ENCODE measurements around the gene MEDAG.

MEDAG gene

DNA sequence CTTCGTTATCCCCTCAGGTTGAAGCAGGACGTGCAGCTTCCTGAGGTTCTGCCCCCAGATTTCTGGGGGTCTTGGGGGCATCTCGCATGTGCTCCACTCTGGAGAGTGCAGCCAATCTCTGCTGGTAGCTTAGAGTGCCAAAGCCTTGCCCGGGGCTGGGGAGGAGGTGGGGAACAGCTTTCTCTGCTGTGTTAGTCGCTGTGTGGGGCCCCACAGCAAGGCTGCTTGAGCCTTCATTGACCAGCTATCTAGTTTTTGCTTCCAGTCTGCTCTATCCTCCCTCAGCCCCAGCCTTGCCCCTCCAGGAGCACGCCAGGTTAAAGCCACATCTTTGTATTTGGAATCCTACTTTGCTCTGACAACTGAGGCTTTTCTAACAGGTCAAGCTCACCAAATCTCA, 32.0 kb upstream of the MEDAG start:
- Mint-ChIP-seq H3K4me1 (peaks cover 62% of the 10 kb centered on the region), H3K27me3 (ENCODE audit: low read depth) (no peaks in the 10 kb centered on the region), H3K36me3 (ENCODE audit: low read depth) (no peaks in the 10 kb centered on the region), H3K9me3 (no peaks in the 10 kb centered on the region), H3K27ac (peak overlapping the region; percentile 37 to 84 (median 81)), H3K4me3 (no peak overlapping the region)
- no peak for TF ChIP-seq CTCF (IDR thresholded peaks at IDR 0.05; ENCODE audit: unreplicated experiment in 3 of 3)

DNA sequence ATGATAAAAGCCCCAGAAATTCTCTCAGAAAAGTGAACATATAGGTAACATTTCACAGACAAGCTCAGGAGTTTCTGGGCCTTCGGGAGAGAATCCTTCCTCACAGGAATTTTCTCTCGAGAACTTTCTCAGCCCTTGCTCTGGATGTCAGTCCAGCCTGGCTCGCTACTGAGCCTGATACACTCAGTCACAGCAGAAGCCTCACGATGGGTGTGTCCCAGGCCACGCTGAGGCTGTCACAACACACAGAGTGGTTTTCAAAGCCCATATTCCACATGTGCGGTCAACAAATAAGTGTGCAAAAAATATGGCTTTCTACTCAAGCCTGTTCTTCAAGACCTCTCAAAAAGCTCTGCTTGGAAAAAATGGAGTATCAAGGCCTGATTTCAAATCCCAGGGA, 31.5 kb upstream of the MEDAG start:
- TF ChIP-seq CTCF (IDR thresholded peaks at IDR 0.05; ENCODE audit: unreplicated experiment in 3 of 3) = no peak
- H3K4me3 Mint-ChIP-seq = no peak overlapping the region
- H3K27me3 Mint-ChIP-seq (ENCODE audit: low read depth) = no peaks in the 10 kb centered on the region
- peaks cover 58% of the 10 kb centered on the region for H3K4me1 Mint-ChIP-seq
- H3K27ac Mint-ChIP-seq = peak overlapping the region; percentile 37 to 84 (median 81)
- no peaks in the 10 kb centered on the region for H3K9me3 Mint-ChIP-seq
- H3K36me3 Mint-ChIP-seq (ENCODE audit: low read depth) = no peaks in the 10 kb centered on the region

DNA sequence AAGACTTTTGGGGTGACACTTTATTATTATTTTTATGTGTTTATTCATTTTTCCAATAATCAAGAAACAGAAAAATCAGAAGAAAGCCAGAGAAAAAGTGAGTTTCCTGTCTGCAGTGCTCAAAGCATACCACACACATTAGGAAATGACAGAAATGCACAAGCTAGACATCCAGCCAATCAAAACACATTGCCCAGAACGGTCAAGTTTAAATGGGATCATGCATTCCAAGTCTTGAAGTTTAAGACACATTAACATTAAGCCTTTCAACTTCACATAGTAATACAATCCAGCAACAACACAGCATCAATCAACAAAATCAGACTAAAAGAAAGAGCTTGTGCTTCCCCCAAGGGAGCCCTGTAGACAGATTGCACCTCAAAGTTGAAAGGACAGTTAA, 28.7 kb upstream of the MEDAG start:
- Mint-ChIP-seq H3K27me3 (ENCODE audit: low read depth) (no peaks in the 10 kb centered on the region), H3K4me1 (peaks cover 57% of the 10 kb centered on the region), H3K9me3 (no peaks in the 10 kb centered on the region), H3K4me3 (no peak overlapping the region), H3K36me3 (ENCODE audit: low read depth) (no peaks in the 10 kb centered on the region), H3K27ac (peak overlapping the region; percentile 14 to 66 (median 63))
- no peak for TF ChIP-seq CTCF (IDR thresholded peaks at IDR 0.05; ENCODE audit: unreplicated experiment in 3 of 3)

DNA sequence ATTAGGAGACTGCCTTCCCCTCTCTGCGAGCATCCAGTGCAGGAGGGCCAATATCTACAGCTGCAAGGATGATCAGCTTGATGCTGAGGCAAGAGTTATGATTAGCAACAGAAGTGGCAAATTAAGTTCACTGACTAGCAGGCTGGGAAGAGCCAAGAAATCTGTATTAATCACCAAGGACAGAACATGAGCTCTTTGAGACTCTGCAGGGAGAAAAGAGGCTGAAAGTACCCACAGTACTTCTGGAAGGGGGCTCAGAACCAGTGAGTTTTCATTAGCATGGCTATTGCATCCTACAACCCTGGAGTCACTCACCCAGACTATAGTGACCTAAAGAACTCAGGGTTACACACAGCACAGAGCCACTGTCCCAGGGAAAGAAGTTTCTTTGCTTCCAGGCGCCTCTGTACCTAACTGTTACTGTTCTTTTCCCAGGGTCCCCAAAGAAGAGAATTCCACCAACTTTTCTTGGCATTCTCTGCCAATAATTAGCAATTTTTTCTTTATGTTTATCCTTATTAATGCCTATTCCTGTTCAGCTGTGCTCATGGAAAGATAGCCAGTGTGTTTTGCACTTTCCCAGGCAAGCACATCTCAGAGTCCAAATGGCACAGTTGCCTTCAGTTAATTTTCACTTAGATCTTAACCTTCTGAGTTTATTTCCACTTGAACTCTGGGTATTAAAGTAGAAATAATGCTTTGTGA, 25.8 kb upstream of the MEDAG start:
- H3K4me1 Mint-ChIP-seq = peaks cover 40% of the 10 kb centered on the region
- H3K4me3 Mint-ChIP-seq = no peak overlapping the region
- peaks cover 4% of the 10 kb centered on the region for H3K27me3 Mint-ChIP-seq (ENCODE audit: low read depth)
- peak overlapping the region; percentile 69 to 87 (median 87) for H3K27ac Mint-ChIP-seq
- H3K36me3 Mint-ChIP-seq (ENCODE audit: low read depth) = no peaks in the 10 kb centered on the region
- no peak for TF ChIP-seq CTCF (IDR thresholded peaks at IDR 0.05; ENCODE audit: unreplicated experiment in 3 of 3)
- no peaks in the 10 kb centered on the region for H3K9me3 Mint-ChIP-seq

- TF ChIP-seq CTCF (IDR thresholded peaks at IDR 0.05; ENCODE audit: unreplicated experiment in 3 of 3) = no peak
- Mint-ChIP-seq H3K9me3 (no peaks in the 10 kb centered on the region), H3K4me3 (no peak overlapping the region), H3K36me3 (ENCODE audit: low read depth) (no peaks in the 10 kb centered on the region), H3K27ac (peak overlapping the region; percentile 69 to 87 (median 87)), H3K4me1 (peaks cover 40% of the 10 kb centered on the region), H3K27me3 (ENCODE audit: low read depth) (peaks cover 4% of the 10 kb centered on the region)
Observed at GRCh38 chr13:30880856-30881155, 25.3 kb upstream of the MEDAG start.

- TF ChIP-seq CTCF (IDR thresholded peaks at IDR 0.05; ENCODE audit: unreplicated experiment in 3 of 3) = no peak
- Mint-ChIP-seq H3K27ac (peak overlapping the region; percentile 67 to 87 (median 87)), H3K27me3 (ENCODE audit: low read depth) (peaks cover 4% of the 10 kb centered on the region), H3K4me3 (no peak overlapping the region), H3K4me1 (peaks cover 40% of the 10 kb centered on the region), H3K9me3 (no peaks in the 10 kb centered on the region), H3K36me3 (ENCODE audit: low read depth) (no peaks in the 10 kb centered on the region)
Observed at GRCh38 chr13:30881191-30881651, 24.9 kb upstream of the MEDAG start.

All from nephron (organoid).